ENCODE measurements around the gene TSPAN4. TPM values are rescaled to one million over a fixed set of nuclear protein-coding genes. Genes with fewer than 3 reads are reported as not detected.
A peak's percentile ranks its signal among the peaks of the same experiment; 100 is the strongest.

Gene TSPAN4
- total and polyA plus RNA-seq, 8 donors = 10.5 to 116 (median 28.4) TPM

DNA sequence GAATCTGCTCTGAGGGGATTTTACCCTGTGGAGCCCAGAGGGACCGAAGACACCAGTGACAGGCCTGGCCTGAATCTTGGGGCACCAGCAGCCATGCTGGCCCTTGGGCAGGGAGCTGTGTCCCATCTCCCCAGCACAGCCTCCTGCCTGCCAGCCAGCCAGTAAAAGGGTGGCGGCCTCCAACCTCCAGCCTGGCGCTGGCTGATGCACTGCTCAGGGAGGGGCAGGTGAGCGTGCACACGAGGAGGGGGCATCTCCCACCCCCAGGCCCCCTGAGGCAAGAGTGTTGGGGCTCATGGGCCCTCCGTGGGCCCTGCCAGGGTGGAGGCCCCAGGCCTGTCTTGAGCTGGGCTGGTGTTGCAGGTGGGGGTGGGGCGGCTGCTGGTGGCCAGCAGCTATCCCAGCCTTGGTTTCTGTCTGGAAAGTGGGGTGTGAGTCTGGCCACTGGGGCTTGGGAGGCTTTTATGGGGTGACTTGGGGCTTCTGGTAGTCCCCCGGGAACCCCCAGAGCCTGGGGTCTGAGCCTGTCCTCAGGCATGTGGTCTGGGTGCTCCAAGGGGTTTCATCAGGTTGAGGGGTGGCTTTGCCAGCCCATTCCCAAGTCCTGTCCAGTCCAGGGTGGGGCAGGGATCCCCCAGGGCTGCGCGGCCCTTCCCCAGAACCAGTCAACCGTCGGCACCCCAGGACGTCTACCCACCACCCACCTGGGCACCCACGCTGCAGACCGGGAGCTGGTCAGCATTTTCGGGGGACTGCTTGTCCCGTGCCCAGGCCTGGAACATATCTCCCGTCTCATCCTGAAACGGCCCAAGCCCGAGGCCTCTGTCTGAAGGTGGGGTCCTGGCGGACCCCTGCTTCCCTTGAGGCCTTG, 17.8 kb downstream of the TSPAN4 start:
- TF ChIP-seq POLR2A (IDR thresholded peaks at IDR 0.05) (no peak), EP300 (IDR thresholded peaks at IDR 0.05) (no peak), POLR2AphosphoS5 (IDR thresholded peaks at IDR 0.05) (no peak)
- TF ChIP-seq, protein P1, sequence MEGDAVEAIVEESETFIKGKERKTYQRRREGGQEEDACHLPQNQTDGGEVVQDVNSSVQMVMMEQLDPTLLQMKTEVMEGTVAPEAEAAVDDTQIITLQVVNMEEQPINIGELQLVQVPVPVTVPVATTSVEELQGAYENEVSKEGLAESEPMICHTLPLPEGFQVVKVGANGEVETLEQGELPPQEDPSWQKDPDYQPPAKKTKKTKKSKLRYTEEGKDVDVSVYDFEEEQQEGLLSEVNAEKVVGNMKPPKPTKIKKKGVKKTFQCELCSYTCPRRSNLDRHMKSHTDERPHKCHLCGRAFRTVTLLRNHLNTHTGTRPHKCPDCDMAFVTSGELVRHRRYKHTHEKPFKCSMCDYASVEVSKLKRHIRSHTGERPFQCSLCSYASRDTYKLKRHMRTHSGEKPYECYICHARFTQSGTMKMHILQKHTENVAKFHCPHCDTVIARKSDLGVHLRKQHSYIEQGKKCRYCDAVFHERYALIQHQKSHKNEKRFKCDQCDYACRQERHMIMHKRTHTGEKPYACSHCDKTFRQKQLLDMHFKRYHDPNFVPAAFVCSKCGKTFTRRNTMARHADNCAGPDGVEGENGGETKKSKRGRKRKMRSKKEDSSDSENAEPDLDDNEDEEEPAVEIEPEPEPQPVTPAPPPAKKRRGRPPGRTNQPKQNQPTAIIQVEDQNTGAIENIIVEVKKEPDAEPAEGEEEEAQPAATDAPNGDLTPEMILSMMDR (IDR thresholded peaks at IDR 0.05) = no peak
- peaks cover 0 to 32% (median 29%) of the 10 kb centered on the region in 4 donors for H3K36me3 ChIP-seq
- H3K27ac ChIP-seq = peak overlapping the region in 3 of 5 donors; percentile 10 to 58 (median 46)
- no peaks in the 10 kb centered on the region for H3K27me3 ChIP-seq
- H3K4me1 ChIP-seq = peaks cover 11 to 40% (median 31%) of the 10 kb centered on the region in 4 donors
- intact Hi-C loops (cut with DNase I; ENCODE audit: low total_unique reads) = no loop called here
- no peaks in the 10 kb centered on the region for H3K9me3 ChIP-seq
- WGBS, 5 donors = 71 to 77% (median 73%) methylated on average over 5 to 21 of the region's 21 CpGs
- H3K4me3 ChIP-seq = peak overlapping the region in 1 of 4 donors; percentile 27
- no peak for DNase-seq

DNA sequence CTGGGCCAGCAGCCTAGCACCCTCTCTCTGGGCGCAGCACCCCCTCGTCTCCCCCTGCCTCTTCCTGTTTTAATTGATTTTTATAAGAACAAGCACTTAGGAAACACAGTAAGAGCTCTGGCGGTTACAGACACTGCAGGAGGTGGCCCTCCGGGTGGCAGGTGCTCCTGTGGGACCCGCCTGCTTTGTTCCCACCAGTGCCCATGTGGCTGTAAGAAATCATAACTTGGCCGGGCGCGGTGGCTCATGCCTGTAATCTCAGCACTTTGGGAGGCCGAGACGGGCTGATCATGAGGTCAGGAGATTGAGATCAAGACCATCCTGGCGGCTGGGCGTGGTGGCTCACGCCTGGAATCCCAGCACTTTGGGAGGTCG, 18.4 kb downstream of the TSPAN4 start:
- DNase-seq = no peak
- no peaks in the 10 kb centered on the region for H3K27me3 ChIP-seq
- H3K4me3 ChIP-seq = no peak overlapping the region
- no peak for TF ChIP-seq POLR2AphosphoS5 (IDR thresholded peaks at IDR 0.05)
- TF ChIP-seq, protein P1 (IDR thresholded peaks at IDR 0.05) = no peak
- no peak for TF ChIP-seq POLR2A (IDR thresholded peaks at IDR 0.05)
- TF ChIP-seq EP300 (IDR thresholded peaks at IDR 0.05) = no peak
- H3K27ac ChIP-seq = no peak overlapping the region
- peaks cover 11 to 40% (median 31%) of the 10 kb centered on the region in 4 donors for H3K4me1 ChIP-seq
- no peaks in the 10 kb centered on the region for H3K9me3 ChIP-seq
- peaks cover 0 to 38% (median 36%) of the 10 kb centered on the region in 4 donors for H3K36me3 ChIP-seq
- intact Hi-C loops (cut with DNase I; ENCODE audit: low total_unique reads) = no loop called here
- 51 to 76% (median 62%) methylated on average over 10 to 14 of the region's 14 CpGs for whole genome bisulfite sequencing, 5 donors

DNA sequence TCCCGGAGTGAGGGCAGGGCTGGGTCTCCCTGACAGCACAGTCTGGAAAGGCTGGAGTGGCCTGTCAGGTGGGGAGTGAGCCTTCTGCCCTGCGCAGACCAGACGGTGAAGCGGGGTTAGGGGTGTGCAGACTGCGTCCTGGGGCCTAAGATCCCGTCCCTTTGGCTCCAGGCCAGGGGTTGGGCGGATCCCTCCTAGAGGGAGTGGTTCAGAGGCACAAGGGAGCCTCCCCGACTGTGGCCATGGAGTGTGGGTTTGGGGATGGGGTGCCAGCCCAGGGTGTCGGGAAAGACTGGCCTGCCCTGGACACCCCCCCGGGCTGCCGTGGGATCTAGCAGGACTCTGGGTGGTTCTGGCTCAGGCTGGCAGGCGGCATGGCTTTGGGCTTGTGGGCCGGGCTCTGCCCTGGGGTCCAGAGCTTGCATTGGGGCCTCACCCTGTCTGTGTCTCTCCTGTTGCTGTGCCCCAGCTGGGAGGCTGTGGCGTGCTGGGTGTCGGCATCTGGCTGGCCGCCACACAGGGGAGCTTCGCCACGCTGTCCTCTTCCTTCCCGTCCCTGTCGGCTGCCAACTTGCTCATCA, 19.5 kb downstream of the TSPAN4 start:
- Histone ChIP-seq H3K36me3 (peaks cover 3 to 49% (median 46%) of the 10 kb centered on the region in 4 donors), H3K27me3 (no peaks in the 10 kb centered on the region), H3K4me3 (no peak overlapping the region), H3K9me3 (no peaks in the 10 kb centered on the region), H3K4me1 (peaks cover 11 to 40% (median 31%) of the 10 kb centered on the region in 4 donors), H3K27ac (no peak overlapping the region)
- TF ChIP-seq, protein P1 (IDR thresholded peaks at IDR 0.05) = no peak
- TF ChIP-seq EP300 (IDR thresholded peaks at IDR 0.05) = no peak
- intact Hi-C loops (cut with DNase I; ENCODE audit: low total_unique reads) = no loop called here
- WGBS, 5 donors = 27 to 46% (median 40%) methylated on average over 17 to 20 of the region's 20 CpGs
- DNase-seq = peak; percentile 58 to 76

GRCh38 chr11:862696-863022, 20.0 kb downstream of the TSPAN4 start:
- no peak overlapping the region for H3K27ac ChIP-seq
- intact Hi-C loops (cut with DNase I; ENCODE audit: low total_unique reads) = no loop called here
- DNase-seq = peak in 1 of 2 donors; percentile 71
- no peaks in the 10 kb centered on the region for H3K27me3 ChIP-seq
- H3K9me3 ChIP-seq = no peaks in the 10 kb centered on the region
- peaks cover 3 to 53% (median 47%) of the 10 kb centered on the region in 4 donors for H3K36me3 ChIP-seq
- WGBS, 5 donors = 30 to 66% (median 53%) methylated on average over 3 to 12 of the region's 12 CpGs
- no peak overlapping the region for H3K4me3 ChIP-seq
- peaks cover 11 to 40% (median 31%) of the 10 kb centered on the region in 4 donors for H3K4me1 ChIP-seq
- no peak for TF ChIP-seq POLR2A (IDR thresholded peaks at IDR 0.05)
- no peak for TF ChIP-seq EP300 (IDR thresholded peaks at IDR 0.05)
- no peak for TF ChIP-seq POLR2AphosphoS5 (IDR thresholded peaks at IDR 0.05)
- TF ChIP-seq, protein P1 (IDR thresholded peaks at IDR 0.05) = no peak

Measured in stomach (tissue), 9 donors.